ENCODE results near the gene BGN.
A peak's percentile ranks its signal among the peaks of the same experiment; 100 is the strongest.

The BGN gene

GRCh38 chrX:153456704-153457103 lies 38.1 kb upstream of the BGN start:
- no peak overlapping the region for H3K4me3 Mint-ChIP-seq
- no peak for DNase-seq (ENCODE audit: low spot score in 2 of 2)
- ATAC-seq = no peak
- no peak overlapping the region for H3K27ac Mint-ChIP-seq
- no peaks in the 10 kb centered on the region for H3K9me3 Mint-ChIP-seq
- no peaks in the 10 kb centered on the region for H3K4me1 Mint-ChIP-seq
- H3K36me3 Mint-ChIP-seq = peaks cover 65% of the 10 kb centered on the region

- ATAC-seq (no peak), DNase-seq (ENCODE audit: low spot score in 2 of 2) (no peak)
- Mint-ChIP-seq H3K4me1 (no peaks in the 10 kb centered on the region), H3K27ac (no peak overlapping the region), H3K36me3 (peaks cover 70% of the 10 kb centered on the region), H3K9me3 (no peaks in the 10 kb centered on the region), H3K4me3 (no peak overlapping the region)
Observed at GRCh38 chrX:153457136-153457825, 37.5 kb upstream of the BGN start.

GRCh38 chrX:153457827-153458466 lies 36.8 kb upstream of the BGN start:
- Mint-ChIP-seq H3K9me3 (no peaks in the 10 kb centered on the region), H3K36me3 (peaks cover 69% of the 10 kb centered on the region), H3K4me1 (no peaks in the 10 kb centered on the region), H3K27ac (no peak overlapping the region), H3K4me3 (no peak overlapping the region)
- DNase-seq (ENCODE audit: low spot score in 2 of 2) = no peak
- ATAC-seq = no peak

- Mint-ChIP-seq H3K36me3 (peaks cover 63% of the 10 kb centered on the region), H3K27ac (no peak overlapping the region), H3K4me3 (no peak overlapping the region), H3K4me1 (no peaks in the 10 kb centered on the region), H3K9me3 (no peaks in the 10 kb centered on the region)
- ATAC-seq = no peak
- no peak for DNase-seq (ENCODE audit: low spot score in 2 of 2)
Observed at GRCh38 chrX:153458476-153458875, 36.3 kb upstream of the BGN start.

- Mint-ChIP-seq H3K4me1 (no peaks in the 10 kb centered on the region), H3K36me3 (peaks cover 60% of the 10 kb centered on the region), H3K9me3 (no peaks in the 10 kb centered on the region), H3K27ac (no peak overlapping the region), H3K4me3 (no peak overlapping the region)
- no peak for DNase-seq (ENCODE audit: low spot score in 2 of 2)
- no peak for ATAC-seq
Observed at GRCh38 chrX:153459986-153460385, 34.8 kb upstream of the BGN start.

- Mint-ChIP-seq H3K9me3 (no peaks in the 10 kb centered on the region), H3K36me3 (peaks cover 61% of the 10 kb centered on the region), H3K4me3 (no peak overlapping the region), H3K4me1 (no peaks in the 10 kb centered on the region), H3K27ac (no peak overlapping the region)
- DNase-seq (ENCODE audit: low spot score in 2 of 2) (peak in 1 of 2 donors; percentile 52), ATAC-seq (peak; percentile 58)
Observed at GRCh38 chrX:153460826-153461225, 34.0 kb upstream of the BGN start.

- DNase-seq (ENCODE audit: low spot score in 2 of 2) = no peak
- peaks cover 59% of the 10 kb centered on the region for H3K36me3 Mint-ChIP-seq
- peaks cover 3% of the 10 kb centered on the region for H3K4me1 Mint-ChIP-seq
- no peak for ATAC-seq
- H3K27ac Mint-ChIP-seq = no peak overlapping the region
- H3K4me3 Mint-ChIP-seq = no peak overlapping the region
- H3K9me3 Mint-ChIP-seq = no peaks in the 10 kb centered on the region
Observed at GRCh38 chrX:153462291-153462690, 32.5 kb upstream of the BGN start.

- H3K36me3 Mint-ChIP-seq = peaks cover 62% of the 10 kb centered on the region
- no peak overlapping the region for H3K4me3 Mint-ChIP-seq
- H3K27ac Mint-ChIP-seq = no peak overlapping the region
- no peak for ATAC-seq
- H3K9me3 Mint-ChIP-seq = no peaks in the 10 kb centered on the region
- peaks cover 8% of the 10 kb centered on the region for H3K4me1 Mint-ChIP-seq
- DNase-seq (ENCODE audit: low spot score in 2 of 2) = no peak
Observed at GRCh38 chrX:153463031-153463430, 31.7 kb upstream of the BGN start.

- no peak for DNase-seq (ENCODE audit: low spot score in 2 of 2)
- no peak for ATAC-seq
- Mint-ChIP-seq H3K4me1 (peaks cover 8% of the 10 kb centered on the region), H3K9me3 (no peaks in the 10 kb centered on the region), H3K27ac (no peak overlapping the region), H3K36me3 (peaks cover 62% of the 10 kb centered on the region), H3K4me3 (no peak overlapping the region)
Observed at GRCh38 chrX:153463556-153463955, 31.2 kb upstream of the BGN start.

- Mint-ChIP-seq H3K9me3 (no peaks in the 10 kb centered on the region), H3K4me1 (peaks cover 8% of the 10 kb centered on the region), H3K4me3 (no peak overlapping the region), H3K36me3 (peaks cover 60% of the 10 kb centered on the region), H3K27ac (no peak overlapping the region)
- ATAC-seq = no peak
- DNase-seq (ENCODE audit: low spot score in 2 of 2) = no peak
Observed at GRCh38 chrX:153464116-153464515, 30.7 kb upstream of the BGN start.

- Mint-ChIP-seq H3K9me3 (no peaks in the 10 kb centered on the region), H3K4me3 (no peak overlapping the region), H3K4me1 (peaks cover 8% of the 10 kb centered on the region), H3K36me3 (peaks cover 44% of the 10 kb centered on the region), H3K27ac (no peak overlapping the region)
- DNase-seq (ENCODE audit: low spot score in 2 of 2) (no peak), ATAC-seq (no peak)
Observed at GRCh38 chrX:153465691-153466380, 28.9 kb upstream of the BGN start.

GRCh38 chrX:153468008-153468580 lies 26.7 kb upstream of the BGN start:
- Mint-ChIP-seq H3K27ac (no peak overlapping the region), H3K4me3 (no peak overlapping the region), H3K4me1 (peaks cover 12% of the 10 kb centered on the region), H3K36me3 (peaks cover 30% of the 10 kb centered on the region), H3K9me3 (no peaks in the 10 kb centered on the region)
- ATAC-seq (no peak), DNase-seq (ENCODE audit: low spot score in 2 of 2) (no peak)

GRCh38 chrX:153469811-153470410 lies 24.9 kb upstream of the BGN start:
- H3K27ac Mint-ChIP-seq = no peak overlapping the region
- ATAC-seq (peak; percentile 52), DNase-seq (ENCODE audit: low spot score in 2 of 2) (no peak)
- H3K36me3 Mint-ChIP-seq = peaks cover 21% of the 10 kb centered on the region
- H3K4me1 Mint-ChIP-seq = peaks cover 12% of the 10 kb centered on the region
- no peaks in the 10 kb centered on the region for H3K9me3 Mint-ChIP-seq
- peak overlapping the region; percentile 66 for H3K4me3 Mint-ChIP-seq

- DNase-seq (ENCODE audit: low spot score in 2 of 2) (peak; percentile 74 to 88), ATAC-seq (peak; percentile 88)
- Mint-ChIP-seq H3K36me3 (peaks cover 13% of the 10 kb centered on the region), H3K4me3 (peak within 1 kb of the TSS; percentile 66), H3K27ac (no peak within 1 kb of the TSS), H3K4me1 (peaks cover 12% of the 10 kb centered on the region), H3K9me3 (no peaks in the 10 kb centered on the region)
Observed at GRCh38 chrX:153470411-153471363, 24.1 kb upstream of the BGN start, which contains the start of gene HAUS7. Gene HAUS7 (minus strand): TSS chrX:153470576. CDS start chrX:153470557, 19 bp downstream.

Data from stimulated activated effector memory CD8-positive, alpha-beta T cell treated with anti-CD3 and anti-CD28 coated beads, Interleukin-12 subunit alpha, Interleukin-12 subunit beta, amount 100 ng/mL, for 72 hours (primary cell).